ENCODE measurements around the gene NMD3.

NMD3 gene

DNA sequence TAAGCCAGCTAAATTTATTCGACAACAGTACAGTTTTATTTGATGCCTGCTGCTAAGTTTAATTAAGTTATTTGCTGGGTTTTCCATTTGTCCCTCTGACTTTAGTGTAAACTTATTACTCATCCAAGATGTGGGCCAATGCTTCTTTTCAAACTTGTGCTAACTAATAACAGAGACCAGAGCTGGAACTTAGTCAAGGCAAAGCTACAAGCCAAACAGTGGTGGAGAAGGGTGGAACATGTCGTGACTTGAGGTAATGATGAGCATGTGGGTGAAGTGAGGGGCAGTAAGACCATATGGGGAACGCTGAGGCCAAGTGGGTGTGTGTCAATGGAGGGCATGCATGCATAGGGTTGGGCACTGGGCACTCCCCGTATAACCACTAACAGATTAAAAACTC is 63.9 kb downstream of the NMD3 start:
- no peak for DNase-seq

DNA sequence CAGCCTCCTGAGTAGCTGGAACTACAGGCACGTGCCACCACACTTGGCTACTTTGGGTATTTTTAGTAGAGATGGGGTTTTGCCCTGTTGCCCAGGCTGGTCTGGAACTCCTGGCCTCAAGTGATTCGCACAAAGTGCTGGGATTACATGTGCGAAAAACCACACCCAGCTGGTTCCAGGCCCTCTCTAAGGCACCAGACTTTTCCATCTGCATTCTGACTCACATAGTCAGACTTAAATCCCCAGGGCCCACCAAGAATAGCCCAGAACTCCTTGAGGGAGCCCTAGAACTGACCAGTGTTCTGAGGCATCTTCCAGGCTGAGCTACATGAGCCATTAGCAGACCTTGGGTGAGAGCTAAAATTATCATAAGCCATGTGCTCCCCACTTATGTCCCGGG is 68.1 kb downstream of the NMD3 start:
- no peak for DNase-seq

DNA sequence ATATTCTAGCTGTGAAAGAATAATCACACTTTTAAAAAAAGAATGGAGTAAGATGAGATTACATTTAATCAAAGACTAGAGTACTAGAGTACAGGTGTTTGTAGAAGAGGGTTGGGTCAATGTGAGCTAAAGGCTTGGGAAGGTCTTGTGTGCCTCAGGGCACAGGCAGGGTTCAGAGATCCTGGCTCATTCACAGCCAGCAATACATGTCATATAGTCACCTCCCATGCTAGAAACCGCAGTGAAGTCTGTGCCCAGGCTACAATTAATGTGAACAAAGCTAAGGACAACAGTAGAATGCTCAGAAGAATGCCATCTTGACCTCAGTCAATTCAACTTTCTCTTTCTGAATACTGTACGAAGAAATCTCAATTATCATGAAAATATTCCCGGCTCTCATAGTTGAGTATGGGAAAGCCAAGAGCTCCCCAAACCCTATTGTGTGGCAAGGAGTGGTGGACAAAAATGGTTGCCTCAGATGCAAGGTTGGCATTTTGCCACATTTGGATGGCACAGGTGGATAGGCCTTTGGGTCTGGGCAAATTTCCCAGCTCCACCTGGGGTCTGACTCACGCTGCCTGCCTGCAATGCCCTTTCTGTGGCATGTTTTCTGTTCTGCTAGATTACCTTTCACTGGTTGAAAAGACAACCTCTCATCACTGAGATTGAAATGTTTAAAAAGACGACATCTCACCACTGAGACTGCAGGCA is 70.2 kb downstream of the NMD3 start:
- DNase-seq, result no peak

DNA sequence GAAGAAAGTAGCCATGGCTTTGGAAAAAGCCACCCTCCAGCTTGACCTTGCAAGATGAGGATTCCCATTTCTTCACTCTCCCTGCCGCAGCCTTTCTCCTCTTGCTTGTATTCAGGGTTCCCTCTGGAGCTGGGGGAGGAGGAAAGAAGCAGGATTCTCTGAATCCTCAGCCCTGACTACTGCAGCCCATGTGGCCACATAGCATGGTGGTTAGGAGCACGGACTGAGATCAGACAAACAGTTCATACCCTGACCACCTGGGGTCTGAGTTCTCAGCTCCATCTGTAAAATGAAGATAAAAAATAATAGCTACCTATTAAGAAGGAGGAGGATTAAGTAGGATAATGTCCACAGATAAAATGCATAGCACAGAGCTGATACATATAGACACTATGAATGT is 72.3 kb downstream of the NMD3 start:
- no peak for DNase-seq

DNA sequence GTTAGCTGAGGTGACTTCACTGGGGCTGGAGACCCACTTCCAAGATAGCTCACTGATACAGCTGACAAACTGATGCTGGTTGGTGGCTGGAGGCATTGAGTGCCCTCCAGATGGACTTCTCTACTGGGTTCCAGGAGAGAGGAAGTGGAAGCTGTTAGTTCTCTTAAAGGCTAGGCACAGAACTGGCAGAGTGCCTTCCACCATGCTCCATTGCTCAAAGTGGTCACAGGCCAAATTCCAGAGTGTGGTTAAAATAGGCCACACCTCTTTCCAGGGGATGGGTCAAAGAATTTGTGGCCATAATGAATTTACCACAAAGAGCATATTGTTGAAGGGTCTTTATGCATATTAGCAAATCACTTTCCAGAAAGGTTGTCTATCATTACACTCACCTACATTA is 74.2 kb downstream of the NMD3 start:
- DNase-seq, result no peak

DNA sequence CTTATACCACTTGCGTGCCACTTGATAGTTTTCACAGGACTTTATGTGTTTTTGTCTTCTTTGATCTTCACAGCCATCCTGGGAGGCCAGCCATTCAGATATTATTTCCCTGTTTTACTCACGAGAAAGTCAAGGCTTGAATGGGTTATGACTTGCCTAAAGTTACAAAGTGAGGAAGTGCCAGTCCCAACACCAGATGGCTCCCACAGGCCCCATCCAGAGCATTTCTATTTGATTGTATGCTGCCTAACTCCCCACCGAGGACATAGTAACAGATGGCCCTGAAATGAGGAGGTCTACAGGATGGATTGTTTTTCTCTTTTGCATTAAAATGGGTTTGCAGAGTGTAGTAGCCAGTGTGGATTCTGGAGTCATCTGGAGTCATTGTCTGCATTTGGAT is 75.7 kb downstream of the NMD3 start:
- DNase-seq, result no peak

Data from GF-D8 (cell line).